ENCODE results near the gene GPR15LG. TPM values are rescaled to one million over a fixed set of nuclear protein-coding genes. Genes with fewer than 3 reads are reported as not detected.
"Not testable (repeated sequence)": the region's sequence is repeated elsewhere in the genome, so short reads cannot be mapped to it uniquely, and the experiment has no call there.

GPR15LG gene
- total RNA-seq, 4 donors from 2014 or later, result not detected

- Histone ChIP-seq H3K27ac (no peak overlapping the region), H3K4me1 (no peaks in the 10 kb centered on the region), H3K4me3 (no peak overlapping the region), H3K9me3 (no peaks in the 10 kb centered on the region), H3K36me3 (no peaks in the 10 kb centered on the region), H3K27me3 (no peaks in the 10 kb centered on the region)
- no peak for TF ChIP-seq CTCF (IDR thresholded peaks at IDR 0.05)
- TF ChIP-seq POLR2A (IDR thresholded peaks at IDR 0.05), result no peak
- intact Hi-C loops (cut with DNase I; ENCODE audit: low total_unique reads), result no loop called here
- DNase-seq, result no peak
Measured at GRCh38 chr10:84163996-84164395, 9.6 kb upstream of the GPR15LG start.

GRCh38 chr10:84164442-84164841 lies 9.2 kb upstream of the GPR15LG start:
- DNase-seq, result no peak
- Histone ChIP-seq H3K9me3 (no peaks in the 10 kb centered on the region), H3K27me3 (no peaks in the 10 kb centered on the region), H3K36me3 (no peaks in the 10 kb centered on the region), H3K4me1 (no peaks in the 10 kb centered on the region), H3K27ac (no peak overlapping the region), H3K4me3 (no peak overlapping the region)
- no peak for TF ChIP-seq CTCF (IDR thresholded peaks at IDR 0.05)
- no peak for TF ChIP-seq POLR2A (IDR thresholded peaks at IDR 0.05)
- intact Hi-C loops (cut with DNase I; ENCODE audit: low total_unique reads), result no loop called here

GRCh38 chr10:84166620-84167288 lies 6.8 kb upstream of the GPR15LG start:
- Histone ChIP-seq H3K4me1 (no peaks in the 10 kb centered on the region), H3K27me3 (no peaks in the 10 kb centered on the region), H3K27ac (no peak overlapping the region), H3K9me3 (no peaks in the 10 kb centered on the region), H3K36me3 (no peaks in the 10 kb centered on the region), H3K4me3 (no peak overlapping the region)
- DNase-seq, result no peak
- intact Hi-C loops (cut with DNase I; ENCODE audit: low total_unique reads), result no loop called here
- no peak for TF ChIP-seq CTCF (IDR thresholded peaks at IDR 0.05)
- TF ChIP-seq POLR2A (IDR thresholded peaks at IDR 0.05), result no peak

GRCh38 chr10:84167289-84167653 lies 6.3 kb upstream of the GPR15LG start:
- intact Hi-C loops (cut with DNase I; ENCODE audit: low total_unique reads); H3K4me1 ChIP-seq; H3K9me3 ChIP-seq; H3K27me3 ChIP-seq; H3K36me3 ChIP-seq; DNase-seq; H3K4me3 ChIP-seq; H3K27ac ChIP-seq: not testable (repeated sequence)

- H3K4me1 ChIP-seq; intact Hi-C loops (cut with DNase I; ENCODE audit: low total_unique reads); H3K9me3 ChIP-seq; DNase-seq; H3K4me3 ChIP-seq; H3K36me3 ChIP-seq; H3K27ac ChIP-seq; H3K27me3 ChIP-seq: not testable (repeated sequence)
Measured at GRCh38 chr10:84168382-84168781, 5.2 kb upstream of the GPR15LG start.

- H3K36me3 ChIP-seq; intact Hi-C loops (cut with DNase I; ENCODE audit: low total_unique reads); DNase-seq; H3K27me3 ChIP-seq; H3K4me3 ChIP-seq; H3K4me1 ChIP-seq; H3K9me3 ChIP-seq; H3K27ac ChIP-seq: not testable (repeated sequence)
Measured at GRCh38 chr10:84171237-84171636, 2.4 kb upstream of the GPR15LG start.

- H3K27ac ChIP-seq; DNase-seq; H3K4me1 ChIP-seq; H3K9me3 ChIP-seq; H3K4me3 ChIP-seq; H3K27me3 ChIP-seq; intact Hi-C loops (cut with DNase I; ENCODE audit: low total_unique reads); H3K36me3 ChIP-seq: not testable (repeated sequence)
Measured at GRCh38 chr10:84171700-84172466, 1.7 kb upstream of the GPR15LG start.
